Astrocyte of the spinal cord (primary cell): Measurements from ENCODE around the gene RPS6KA2.

Experiments used
- DNase-seq: peaks from one replicate; pipeline ENCODE4 v3.0.0; 2011; ENCODE audit warnings: low read depth, low spot score
- H3K4me3 ChIP-seq: 2 replicates; pipeline ENCODE4 v1.5.1; 2011; ENCODE audit warnings: low read depth, mild to moderate bottlenecking, low read length, moderate library complexity
- in situ Hi-C: cut with HindIII; loops from 2 replicates; pipeline ENCODE4 v1.10.0; 2017; ENCODE audit warnings: low sequenced_read_pairs
- TF ChIP-seq, protein P1 (sequence below): IDR thresholded peaks from 2 replicates; pipeline ENCODE4 v1.5.1; 2012; ENCODE audit warnings: low read depth, mild to moderate bottlenecking, low read length, inconsistent platforms

RPS6KA2 gene

GRCh38 chr6:166613027-166613426 is 14.0 kb downstream of the RPS6KA2 start:
- no peak overlapping the region for H3K4me3 ChIP-seq
- TF ChIP-seq, protein P1, sequence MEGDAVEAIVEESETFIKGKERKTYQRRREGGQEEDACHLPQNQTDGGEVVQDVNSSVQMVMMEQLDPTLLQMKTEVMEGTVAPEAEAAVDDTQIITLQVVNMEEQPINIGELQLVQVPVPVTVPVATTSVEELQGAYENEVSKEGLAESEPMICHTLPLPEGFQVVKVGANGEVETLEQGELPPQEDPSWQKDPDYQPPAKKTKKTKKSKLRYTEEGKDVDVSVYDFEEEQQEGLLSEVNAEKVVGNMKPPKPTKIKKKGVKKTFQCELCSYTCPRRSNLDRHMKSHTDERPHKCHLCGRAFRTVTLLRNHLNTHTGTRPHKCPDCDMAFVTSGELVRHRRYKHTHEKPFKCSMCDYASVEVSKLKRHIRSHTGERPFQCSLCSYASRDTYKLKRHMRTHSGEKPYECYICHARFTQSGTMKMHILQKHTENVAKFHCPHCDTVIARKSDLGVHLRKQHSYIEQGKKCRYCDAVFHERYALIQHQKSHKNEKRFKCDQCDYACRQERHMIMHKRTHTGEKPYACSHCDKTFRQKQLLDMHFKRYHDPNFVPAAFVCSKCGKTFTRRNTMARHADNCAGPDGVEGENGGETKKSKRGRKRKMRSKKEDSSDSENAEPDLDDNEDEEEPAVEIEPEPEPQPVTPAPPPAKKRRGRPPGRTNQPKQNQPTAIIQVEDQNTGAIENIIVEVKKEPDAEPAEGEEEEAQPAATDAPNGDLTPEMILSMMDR, result no peak
- in situ Hi-C loops, result no loop called here
- DNase-seq, result no peak

DNA sequence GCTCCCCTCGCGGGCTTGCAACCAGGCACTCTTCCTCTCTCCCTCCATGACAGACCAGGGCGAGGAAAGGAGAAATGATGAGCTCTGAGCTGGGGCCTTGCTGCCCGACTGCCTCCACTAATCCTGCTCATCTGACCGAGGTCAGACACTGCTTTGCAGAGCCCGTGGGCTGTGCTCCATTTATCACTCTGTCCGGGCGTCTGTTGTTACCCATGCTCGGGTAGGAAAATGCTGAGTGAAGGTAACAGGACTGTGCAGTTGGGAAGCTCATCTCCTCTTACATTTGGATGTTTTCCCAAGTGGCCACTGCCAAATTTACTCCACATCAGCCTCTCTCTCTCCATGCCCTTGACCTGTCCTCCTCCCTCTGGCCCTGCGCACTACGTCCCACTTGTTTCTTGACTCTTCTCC is 14.6 kb downstream of the RPS6KA2 start:
- TF ChIP-seq, protein P1, result no peak
- in situ Hi-C loops, result no loop called here

DNA sequence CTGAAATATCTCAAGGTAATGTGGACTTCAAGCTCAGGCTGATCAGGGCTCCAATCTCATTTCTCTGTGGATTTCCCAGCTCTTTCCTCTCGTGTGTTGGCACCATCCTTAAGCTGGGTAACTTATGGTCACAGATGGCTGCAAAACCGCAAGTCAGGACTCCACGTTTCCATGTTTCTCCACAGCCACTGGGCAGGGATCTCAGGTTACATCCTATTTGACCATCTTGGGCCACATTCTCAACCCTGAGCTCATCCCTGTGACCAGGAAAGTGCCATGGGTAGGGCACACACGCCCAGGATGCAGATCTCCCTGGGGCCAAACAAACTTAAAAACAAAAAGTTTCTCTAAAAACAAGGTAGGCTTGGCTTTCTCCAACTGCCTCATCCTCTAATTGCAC is 15.4 kb downstream of the RPS6KA2 start:
- TF ChIP-seq, protein P1, result no peak
- in situ Hi-C loops, result no loop called here
- DNase-seq, result no peak
- no peak overlapping the region for H3K4me3 ChIP-seq

More for the DNA sequence above, 14.6 kb downstream of the RPS6KA2 start:
- DNase-seq, result no peak
- no peak overlapping the region for H3K4me3 ChIP-seq

DNA sequence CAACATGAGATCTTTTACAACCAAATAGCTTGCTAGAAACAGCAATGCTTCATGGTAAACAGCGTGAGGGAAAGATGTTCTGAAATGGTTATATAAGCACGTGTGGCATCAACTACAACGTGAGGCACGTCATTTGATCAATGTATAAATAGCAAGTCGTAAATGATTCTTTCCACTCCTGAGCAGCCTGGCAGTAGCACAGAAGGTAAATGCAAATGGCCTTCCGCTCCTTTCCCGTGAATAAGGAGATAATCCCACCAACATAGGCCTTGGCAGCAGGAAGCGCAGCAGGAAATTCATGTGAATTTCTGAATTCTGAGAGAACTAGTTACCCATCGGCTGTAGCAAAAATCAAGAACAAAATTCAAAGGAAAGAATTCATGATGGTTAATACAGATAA is 17.0 kb downstream of the RPS6KA2 start:
- in situ Hi-C loops, result no loop called here
- DNase-seq, result no peak
- TF ChIP-seq, protein P1, result no peak
- no peak overlapping the region for H3K4me3 ChIP-seq

GRCh38 chr6:166608774-166609173 is 18.3 kb downstream of the RPS6KA2 start:
- TF ChIP-seq, protein P1, result no peak
- H3K4me3 ChIP-seq, result no peak overlapping the region
- in situ Hi-C loops, result no loop called here
- no peak for DNase-seq

- TF ChIP-seq, protein P1, result no peak
- DNase-seq, result no peak
- no peak overlapping the region for H3K4me3 ChIP-seq
- in situ Hi-C loops, result no loop called here
Observed at GRCh38 chr6:166605752-166606151, 21.3 kb downstream of the RPS6KA2 start.

GRCh38 chr6:166604911-166605310 is 22.1 kb downstream of the RPS6KA2 start:
- DNase-seq, result no peak
- TF ChIP-seq, protein P1, result no peak
- no peak overlapping the region for H3K4me3 ChIP-seq
- in situ Hi-C loops, result no loop called here
